Neural progenitor cell (in vitro differentiated cells): ENCODE measurements around the gene TSHZ1.

Source experiments
- EZH2 ChIP-seq: fragments of 200-600 bp; sonication (generic); IDR thresholded peaks from 2 replicates; pipeline ENCODE4 v1.6.1; 2017; ENCODE audit warnings: antibody characterized with exemption, mild to moderate bottlenecking, moderate library complexity
- TF ChIP-seq, protein P1 (sequence below): fragments of 200-600 bp; sonication (generic); IDR thresholded peaks from 2 replicates; pipeline ENCODE4 v1.5.1; 2017; ENCODE audit warnings: antibody characterized with exemption, mild to moderate bottlenecking

DNA sequence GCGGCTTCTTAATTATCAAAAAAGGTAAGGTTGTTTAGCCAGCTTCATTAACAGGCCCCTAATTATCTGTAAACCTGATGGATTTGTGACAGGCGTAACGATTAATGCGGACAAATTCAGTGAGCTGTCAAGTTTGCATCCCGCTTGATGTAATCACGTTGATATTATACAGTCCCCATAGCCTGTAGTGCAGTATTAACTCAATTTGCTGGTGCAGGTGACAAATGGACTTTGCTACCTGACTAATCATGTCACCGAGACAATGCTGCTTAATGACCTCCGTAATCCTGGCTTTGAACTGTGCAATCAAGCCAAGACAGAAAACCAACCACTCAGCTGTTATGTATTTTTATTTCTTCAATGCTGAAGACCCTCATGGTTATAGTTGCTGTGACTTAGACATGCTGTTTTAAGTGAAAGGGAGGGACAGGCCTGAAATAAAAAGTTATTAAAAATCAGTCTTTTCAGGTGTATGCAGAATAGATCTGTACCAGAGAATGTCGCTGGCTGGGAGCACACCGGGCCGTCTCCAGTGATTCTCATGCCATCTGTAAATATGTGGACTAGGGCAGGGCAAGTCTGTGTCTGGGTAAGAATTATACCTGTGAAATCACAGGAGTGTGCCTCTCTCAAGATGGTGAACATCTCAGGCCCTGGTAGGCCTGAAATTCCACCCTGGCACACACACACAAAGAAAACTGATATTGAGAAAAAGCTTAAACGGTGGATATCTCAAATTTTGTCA lies 4.3 kb downstream of the TSHZ1 start:
- TF ChIP-seq, protein P1, sequence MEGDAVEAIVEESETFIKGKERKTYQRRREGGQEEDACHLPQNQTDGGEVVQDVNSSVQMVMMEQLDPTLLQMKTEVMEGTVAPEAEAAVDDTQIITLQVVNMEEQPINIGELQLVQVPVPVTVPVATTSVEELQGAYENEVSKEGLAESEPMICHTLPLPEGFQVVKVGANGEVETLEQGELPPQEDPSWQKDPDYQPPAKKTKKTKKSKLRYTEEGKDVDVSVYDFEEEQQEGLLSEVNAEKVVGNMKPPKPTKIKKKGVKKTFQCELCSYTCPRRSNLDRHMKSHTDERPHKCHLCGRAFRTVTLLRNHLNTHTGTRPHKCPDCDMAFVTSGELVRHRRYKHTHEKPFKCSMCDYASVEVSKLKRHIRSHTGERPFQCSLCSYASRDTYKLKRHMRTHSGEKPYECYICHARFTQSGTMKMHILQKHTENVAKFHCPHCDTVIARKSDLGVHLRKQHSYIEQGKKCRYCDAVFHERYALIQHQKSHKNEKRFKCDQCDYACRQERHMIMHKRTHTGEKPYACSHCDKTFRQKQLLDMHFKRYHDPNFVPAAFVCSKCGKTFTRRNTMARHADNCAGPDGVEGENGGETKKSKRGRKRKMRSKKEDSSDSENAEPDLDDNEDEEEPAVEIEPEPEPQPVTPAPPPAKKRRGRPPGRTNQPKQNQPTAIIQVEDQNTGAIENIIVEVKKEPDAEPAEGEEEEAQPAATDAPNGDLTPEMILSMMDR, result no peak
- no peak for TF ChIP-seq EZH2
